Subcutaneous abdominal adipose tissue (tissue), 5 donors: ENCODE results near the gene CABLES1.

Experiments used
- H3K27ac ChIP-seq: one replicate; pipeline ENCODE4 v1.7.0; 2013; ENCODE audit warnings: low read depth, mild to moderate bottlenecking, inconsistent platforms, low read length, moderate library complexity
- H3K27me3 ChIP-seq, 5 donors: one replicate each; pipeline ENCODE4 v1.7.0; 2013; ENCODE audit warnings: low read length in 5 of 5, inconsistent platforms in 1 of 5; ENCODE audit not compliant: control insufficient read depth in 5 of 5, insufficient read depth in 4 of 5
- H3K36me3 ChIP-seq, 5 donors: one replicate each; pipeline ENCODE4 v1.7.0; 2013; ENCODE audit warnings: low read length in 5 of 5; ENCODE audit not compliant: control insufficient read depth in 5 of 5, insufficient read depth in 5 of 5
- H3K4me1 ChIP-seq, 5 donors: one replicate each; pipeline ENCODE4 v1.7.0; 2013; ENCODE audit warnings: low read length in 5 of 5, mild to moderate bottlenecking in 3 of 5, moderate library complexity in 1 of 5; ENCODE audit not compliant: control insufficient read depth in 5 of 5, insufficient read depth in 5 of 5
- H3K4me3 ChIP-seq, 5 donors: one replicate each; pipeline ENCODE4 v1.7.0; 2013; ENCODE audit warnings: low read length in 5 of 5, low read depth in 1 of 5
- H3K9ac ChIP-seq, 5 donors: one replicate each; pipeline ENCODE4 v1.7.0; 2013; ENCODE audit warnings: low read length in 5 of 5, mild to moderate bottlenecking in 4 of 5, moderate library complexity in 3 of 5
- H3K9me3 ChIP-seq, 5 donors: one replicate each; pipeline ENCODE4 v1.7.0; 2013; ENCODE audit warnings: low read length in 5 of 5; ENCODE audit not compliant: control insufficient read depth in 5 of 5
- donor health status: healthy.
- donor health status: healthy.
- donor health status: healthy.
- donor health status: healthy.
- donor health status: healthy.

CABLES1 gene

GRCh38 chr18:23165271-23166068 lies 30.2 kb downstream of the CABLES1 start:
- no peaks in the 10 kb centered on the region for H3K9me3 ChIP-seq
- no peaks in the 10 kb centered on the region for H3K36me3 ChIP-seq
- H3K27ac ChIP-seq: no peak overlapping the region
- H3K9ac ChIP-seq: no peak overlapping the region
- H3K27me3 ChIP-seq: no peaks in the 10 kb centered on the region
- no peak overlapping the region for H3K4me3 ChIP-seq
- H3K4me1 ChIP-seq: peaks cover 0 to 40% (median 27%) of the 10 kb centered on the region in 5 donors

GRCh38 chr18:23166891-23167541 lies 31.7 kb downstream of the CABLES1 start:
- Histone ChIP-seq H3K9me3 (no peaks in the 10 kb centered on the region), H3K27ac (peak overlapping the region; percentile 43), H3K9ac (no peak overlapping the region), H3K27me3 (no peaks in the 10 kb centered on the region), H3K4me3 (peak overlapping the region in 1 of 5 donors; percentile 6), H3K36me3 (no peaks in the 10 kb centered on the region), H3K4me1 (peaks cover 0 to 47% (median 27%) of the 10 kb centered on the region in 5 donors)

DNA sequence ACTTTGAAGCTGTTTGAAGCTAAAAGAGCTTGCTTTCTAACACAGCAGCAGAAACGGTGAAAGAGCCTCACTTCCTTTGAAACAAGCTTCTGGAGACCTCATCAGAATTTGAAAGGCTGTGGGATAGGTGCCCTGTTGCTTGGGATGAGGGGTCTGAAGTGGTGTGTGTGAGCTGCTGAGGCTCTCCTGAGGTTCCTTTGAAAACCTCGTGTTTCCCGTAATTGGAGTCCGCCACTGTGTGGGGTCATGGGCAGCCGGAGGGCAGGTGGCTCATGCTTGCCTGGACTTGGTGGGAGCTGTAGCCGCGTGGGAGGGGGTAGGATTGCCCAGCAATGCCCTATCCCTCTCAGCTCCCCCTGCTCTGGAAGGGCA lies 34.4 kb downstream of the CABLES1 start:
- no peaks in the 10 kb centered on the region for H3K27me3 ChIP-seq
- H3K4me3 ChIP-seq: no peak overlapping the region
- H3K27ac ChIP-seq: no peak overlapping the region

DNA sequence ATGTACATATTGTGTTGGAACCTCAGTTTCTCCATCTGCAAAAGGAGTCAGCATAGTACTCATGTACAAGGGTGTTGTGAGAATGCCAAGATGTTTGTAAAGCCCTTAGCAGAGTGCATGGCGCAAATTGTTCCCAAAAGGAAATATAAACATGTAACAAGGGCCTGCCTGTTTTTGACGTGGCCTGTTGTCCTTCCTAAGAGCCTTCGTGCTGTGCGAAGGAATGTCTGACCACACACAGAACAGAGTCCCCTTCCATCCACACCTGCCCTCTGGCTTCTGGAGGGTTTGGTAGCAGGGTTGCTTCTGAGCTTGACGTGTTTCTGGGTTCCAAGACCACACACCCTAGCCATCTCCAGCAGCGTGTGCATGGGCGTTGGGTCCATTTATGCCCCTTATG lies 34.9 kb downstream of the CABLES1 start:
- Histone ChIP-seq H3K27ac (no peak overlapping the region), H3K27me3 (no peaks in the 10 kb centered on the region), H3K36me3 (no peaks in the 10 kb centered on the region), H3K9ac (no peak overlapping the region), H3K4me1 (peaks cover 0 to 52% (median 27%) of the 10 kb centered on the region in 5 donors), H3K4me3 (no peak overlapping the region), H3K9me3 (no peaks in the 10 kb centered on the region)

More for the DNA sequence above, 34.4 kb downstream of the CABLES1 start:
- Histone ChIP-seq H3K9me3 (no peaks in the 10 kb centered on the region), H3K4me1 (peaks cover 0 to 52% (median 27%) of the 10 kb centered on the region in 5 donors), H3K36me3 (no peaks in the 10 kb centered on the region), H3K9ac (no peak overlapping the region)

GRCh38 chr18:23171581-23172156 lies 36.4 kb downstream of the CABLES1 start:
- Histone ChIP-seq H3K9ac (no peak overlapping the region), H3K27me3 (no peaks in the 10 kb centered on the region), H3K36me3 (no peaks in the 10 kb centered on the region), H3K4me1 (peaks cover 0 to 49% (median 26%) of the 10 kb centered on the region in 5 donors), H3K27ac (peak overlapping the region; percentile 15), H3K4me3 (no peak overlapping the region), H3K9me3 (no peaks in the 10 kb centered on the region)

GRCh38 chr18:23172591-23173380 lies 37.5 kb downstream of the CABLES1 start:
- Histone ChIP-seq H3K27ac (no peak overlapping the region), H3K27me3 (no peaks in the 10 kb centered on the region), H3K9ac (no peak overlapping the region)

GRCh38 chr18:23173912-23174311 lies 38.6 kb downstream of the CABLES1 start:
- H3K9me3 ChIP-seq: no peaks in the 10 kb centered on the region
- peaks cover 0 to 5% (median 0%) of the 10 kb centered on the region in 5 donors for H3K36me3 ChIP-seq
- no peak overlapping the region for H3K4me3 ChIP-seq
- peaks cover 0 to 27% (median 4%) of the 10 kb centered on the region in 5 donors for H3K4me1 ChIP-seq
- H3K27ac ChIP-seq: no peak overlapping the region
- no peak overlapping the region for H3K9ac ChIP-seq
- H3K27me3 ChIP-seq: no peaks in the 10 kb centered on the region

More at GRCh38 chr18:23172591-23173380, 37.5 kb downstream of the CABLES1 start:
- peaks cover 0 to 5% (median 0%) of the 10 kb centered on the region in 5 donors for H3K36me3 ChIP-seq
- H3K4me1 ChIP-seq: peaks cover 0 to 38% (median 15%) of the 10 kb centered on the region in 5 donors
- H3K9me3 ChIP-seq: no peaks in the 10 kb centered on the region
- H3K4me3 ChIP-seq: no peak overlapping the region

GRCh38 chr18:23176701-23177432 lies 41.6 kb downstream of the CABLES1 start:
- H3K4me3 ChIP-seq: no peak overlapping the region
- peaks cover 0 to 5% (median 0%) of the 10 kb centered on the region in 5 donors for H3K36me3 ChIP-seq
- H3K27me3 ChIP-seq: no peaks in the 10 kb centered on the region
- H3K27ac ChIP-seq: no peak overlapping the region
- no peak overlapping the region for H3K9ac ChIP-seq
- H3K4me1 ChIP-seq: peaks cover 0 to 13% (median 5%) of the 10 kb centered on the region in 5 donors
- H3K9me3 ChIP-seq: no peaks in the 10 kb centered on the region

DNA sequence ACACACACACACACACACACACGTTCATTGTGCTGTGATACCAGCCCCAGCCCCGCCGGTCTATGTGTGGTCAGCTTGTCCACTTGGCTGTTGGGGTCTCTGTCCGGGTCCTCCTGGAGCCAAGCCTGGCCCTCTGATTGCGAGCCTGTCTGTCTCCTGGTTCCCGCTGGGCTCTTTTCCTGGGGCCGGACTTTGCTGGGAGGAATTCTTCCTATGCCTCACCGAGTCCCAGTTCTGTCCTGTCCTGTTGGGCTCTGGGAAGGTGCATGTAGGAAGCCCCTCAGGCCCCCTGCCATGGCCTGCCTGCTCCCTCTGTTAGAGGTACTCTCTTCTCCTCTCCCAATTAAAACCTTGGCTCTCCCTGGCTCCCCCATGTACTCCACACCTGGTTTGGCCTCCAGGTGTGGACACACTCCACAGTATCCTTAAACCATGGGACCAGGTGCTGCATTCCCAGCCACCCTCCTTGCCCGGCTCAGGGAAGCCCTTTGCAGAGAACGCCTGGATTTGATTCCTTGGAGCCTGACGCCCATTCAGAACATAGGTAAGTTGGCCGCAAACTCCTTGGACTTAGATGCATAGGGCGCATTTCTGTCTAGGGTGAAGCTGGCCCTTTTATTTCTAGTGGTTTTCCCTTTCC lies 42.3 kb downstream of the CABLES1 start:
- no peak overlapping the region for H3K27ac ChIP-seq
- H3K27me3 ChIP-seq: no peaks in the 10 kb centered on the region
- H3K9me3 ChIP-seq: no peaks in the 10 kb centered on the region
- no peak overlapping the region for H3K9ac ChIP-seq
- peaks cover 0 to 6% (median under 1%) of the 10 kb centered on the region in 5 donors for H3K36me3 ChIP-seq
- H3K4me1 ChIP-seq: peaks cover 0 to 13% (median 5%) of the 10 kb centered on the region in 5 donors
- H3K4me3 ChIP-seq: no peak overlapping the region
